ENCODE results near the gene DLG2. TPM values are rescaled to one million over a fixed set of nuclear protein-coding genes. Genes with fewer than 3 reads are reported as not detected.

The DLG2 gene
- total and polyA plus RNA-seq, 9 of the 15 experiments (the other 6 are each of a cell fraction or from before 2014, with no cell fraction given): 0.52 to 1.6 (median 0.95) TPM

GRCh38 chr11:85044911-85045310, 582.2 kb downstream of the DLG2 start:
- Histone ChIP-seq H3K4me2 (ENCODE audit: insufficient read depth, low read length) (no peak overlapping the region), H3K9me3 (replicated peaks; ENCODE audit: control insufficient read depth, insufficient read depth, low read depth, low read length) (no peaks in the 10 kb centered on the region), H3K4me3 (no peak overlapping the region), H3K36me3 (ENCODE audit: control insufficient read depth, insufficient read depth, low read length) (no peaks in the 10 kb centered on the region), H3K79me2 (ENCODE audit: control insufficient read depth, insufficient read depth, low read length) (no peaks in the 10 kb centered on the region), H3K4me1 (replicated peaks in 1 of 2; ENCODE audit: control insufficient read depth in 2 of 2, insufficient read depth in 2 of 2, low read length in 2 of 2) (no peaks in the 10 kb centered on the region), H3K9me1 (ENCODE audit: control insufficient read depth, insufficient read depth, low read length) (no peaks in the 10 kb centered on the region), H3K27ac (ENCODE audit: extremely low read depth, low read depth, low read length) (no peak overlapping the region), H3K9ac (ENCODE audit: insufficient read depth in 1 of 2, low read depth in 2 of 2, low read length in 2 of 2) (no peak overlapping the region), H2AFZ (ENCODE audit: low read depth, low read length) (no peak overlapping the region), H3K27me3 (ENCODE audit: control insufficient read depth in 2 of 2, insufficient read depth in 2 of 2, low read length in 2 of 2) (no peaks in the 10 kb centered on the region), H4K20me1 (replicated peaks; ENCODE audit: control insufficient read depth, insufficient read depth, low read length) (no peaks in the 10 kb centered on the region)
- TF ChIP-seq MEF2A (IDR thresholded peaks at IDR 0.05; ENCODE audit: control insufficient read depth, low read depth, low read length) (no peak), ZNF311 (CRISPR knock-in tag; IDR thresholded peaks at IDR 0.05) (no peak)
- CTCF ChIA-PET (ENCODE audit: low intra/inter-chr PET ratio): no interaction called here
- ATAC-seq (no peak), DNase-seq (ENCODE audit: extremely low read depth in 1 of 4, low spot score in 3 of 4) (no peak), FAIRE-seq (no peak)
- no TSS peak for BruUV-seq (replicated peaks)
- in situ Hi-C loops (cut with MboI): no loop called here
- intact Hi-C loops (cut with micrococcal nuclease): no loop called here
- POLR2A ChIA-PET: no interaction called here
- 0% methylated on average over 3 of the region's 3 CpGs for WGBS (ENCODE audit: insufficient coverage, low coverage, missing lambda C conversion rate)

GRCh38 chr11:85042361-85042760, 584.8 kb downstream of the DLG2 start:
- Histone ChIP-seq H3K9me3 (replicated peaks; ENCODE audit: control insufficient read depth, insufficient read depth, low read depth, low read length) (no peaks in the 10 kb centered on the region), H3K79me2 (ENCODE audit: control insufficient read depth, insufficient read depth, low read length) (no peaks in the 10 kb centered on the region), H3K27ac (ENCODE audit: extremely low read depth, low read depth, low read length) (no peak overlapping the region), H3K9me1 (ENCODE audit: control insufficient read depth, insufficient read depth, low read length) (no peaks in the 10 kb centered on the region), H3K9ac (ENCODE audit: insufficient read depth in 1 of 2, low read depth in 2 of 2, low read length in 2 of 2) (no peak overlapping the region), H3K36me3 (ENCODE audit: control insufficient read depth, insufficient read depth, low read length) (no peaks in the 10 kb centered on the region), H3K4me3 (no peak overlapping the region), H2AFZ (ENCODE audit: low read depth, low read length) (no peak overlapping the region), H3K4me1 (replicated peaks in 1 of 2; ENCODE audit: control insufficient read depth in 2 of 2, insufficient read depth in 2 of 2, low read length in 2 of 2) (no peaks in the 10 kb centered on the region), H3K27me3 (ENCODE audit: control insufficient read depth in 2 of 2, insufficient read depth in 2 of 2, low read length in 2 of 2) (no peaks in the 10 kb centered on the region), H4K20me1 (replicated peaks; ENCODE audit: control insufficient read depth, insufficient read depth, low read length) (no peaks in the 10 kb centered on the region), H3K4me2 (ENCODE audit: insufficient read depth, low read length) (no peak overlapping the region)
- BruUV-seq (replicated peaks): no TSS peak
- ATAC-seq (no peak), DNase-seq (ENCODE audit: extremely low read depth in 1 of 4, low spot score in 3 of 4) (no peak), FAIRE-seq (no peak)
- POLR2A ChIA-PET: no interaction called here
- CTCF ChIA-PET (ENCODE audit: low intra/inter-chr PET ratio): no interaction called here
- in situ Hi-C loops (cut with MboI): no loop called here
- intact Hi-C loops (cut with micrococcal nuclease): no loop called here
- TF ChIP-seq ZNF121 (CRISPR knock-in tag; conservative IDR thresholded peaks at IDR 0.05) (no peak), BRF1 (IDR thresholded peaks at IDR 0.05; ENCODE audit: borderline replicate concordance, extremely low read depth, insufficient read length) (no peak), ZNF444 (CRISPR knock-in tag; IDR thresholded peaks at IDR 0.05) (no peak), POLR2A (conservative IDR thresholded peaks at IDR 0.05) (no peak), BMI1 (IDR thresholded peaks at IDR 0.05; ENCODE audit: low read length) (no peak), ADNP (tag; IDR thresholded peaks at IDR 0.05) (no peak), E2F5 (CRISPR knock-in tag; IDR thresholded peaks at IDR 0.05) (no peak), PTBP1 (IDR thresholded peaks at IDR 0.05; ENCODE audit: low read depth, low read length) (no peak), ZBTB43 (CRISPR knock-in tag; IDR thresholded peaks at IDR 0.05) (no peak), DMBX1 (CRISPR knock-in tag; IDR thresholded peaks at IDR 0.05; ENCODE audit: borderline replicate concordance) (no peak), RAD21 (CRISPR knock-in tag; conservative IDR thresholded peaks at IDR 0.05 in 1 of 2, IDR thresholded peaks at IDR 0.05 in 1 of 2) (no peak), PML (IDR thresholded peaks at IDR 0.05; ENCODE audit: low read length) (no peak), HDAC1 (IDR thresholded peaks at IDR 0.05) (no peak), PRPF4 (IDR thresholded peaks at IDR 0.05; ENCODE audit: insufficient read depth, low read depth, low read length, poor library complexity, severe bottlenecking) (no peak)

Data from K562 (cell line).